Measurements from ENCODE around the gene LRCH2. TPM values are rescaled to one million over a fixed set of nuclear protein-coding genes. Genes with fewer than 3 reads are reported as not detected.

The LRCH2 gene
- total and polyA plus RNA-seq, 2 of the 4 experiments (the other 2 are of a cell fraction), result 2.6 to 4.3 TPM

DNA sequence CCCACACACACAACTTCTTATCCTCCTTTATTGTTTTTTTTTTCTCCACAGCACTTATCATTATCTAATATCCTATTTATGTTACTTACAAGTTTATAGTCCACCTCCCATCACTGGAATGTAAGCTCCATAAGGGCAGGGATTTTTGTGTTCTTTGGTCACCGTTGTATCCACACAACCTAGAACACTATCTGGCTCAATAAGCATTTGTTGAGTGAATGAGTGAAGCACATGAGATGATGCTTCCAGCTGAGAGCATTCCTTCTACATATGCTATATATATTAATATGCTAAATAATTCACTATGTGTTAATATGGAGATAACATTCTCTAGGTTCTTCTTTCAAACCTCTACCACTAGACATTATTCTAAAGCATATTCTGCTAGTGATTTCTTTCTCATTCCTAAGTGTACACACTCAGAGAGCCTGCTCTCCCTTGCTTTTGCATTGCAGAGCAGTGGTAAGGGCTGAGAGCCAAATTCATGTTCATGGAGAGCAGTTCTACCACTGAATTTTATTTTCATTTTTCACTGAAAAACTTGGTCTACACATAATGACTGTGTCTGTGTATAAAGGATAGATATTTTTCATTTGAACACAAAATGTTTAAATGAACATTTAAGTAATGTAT, 35.3 kb upstream of the LRCH2 start:
- POLR2A ChIA-PET (ENCODE audit: unreplicated experiment), result no interaction called here
- CTCF ChIA-PET, result no interaction called here

More for the DNA sequence above, 35.3 kb upstream of the LRCH2 start:
- in situ Hi-C loops (cut with MboI; ENCODE audit: low sequenced_read_pairs) (no loop called here), intact Hi-C loops (cut with micrococcal nuclease) (no loop called here), dilution Hi-C loops (cut with HindIII; ENCODE audit: low sequenced_read_pairs, unreplicated experiment) (no loop called here)
- Histone ChIP-seq H4K91ac (ENCODE audit: insufficient read depth, low read depth, low read length) (no peak overlapping the region), H3K23ac (ENCODE audit: low read depth, low read length) (no peak overlapping the region), H2BK20ac (ENCODE audit: low read depth, low read length) (no peak overlapping the region), H3K9ac (ENCODE audit: low read depth, low read length) (no peak overlapping the region), H3K36me3 (ENCODE audit: control insufficient read depth, insufficient read depth, low read length) (no peaks in the 10 kb centered on the region), H3K9me1 (ENCODE audit: insufficient read depth, low read length) (no peaks in the 10 kb centered on the region), H3K4ac (ENCODE audit: low read depth, low read length) (no peak overlapping the region), H4K5ac (ENCODE audit: low read depth, low read length) (no peak overlapping the region), H4K20me1 (ENCODE audit: insufficient read depth, low read length) (no peaks in the 10 kb centered on the region), H3K27ac (ENCODE audit: insufficient read depth, low read length) (no peak overlapping the region), H3K27me3 (ENCODE audit: control insufficient read depth, insufficient read depth, low read length) (peaks cover 5% of the 10 kb centered on the region), H3K4me1 (ENCODE audit: control insufficient read depth, insufficient read depth, low read length) (no peaks in the 10 kb centered on the region), H2BK120ac (ENCODE audit: low read depth, low read length) (no peak overlapping the region), H3K18ac (ENCODE audit: low read depth, low read length) (no peak overlapping the region), H2BK5ac (ENCODE audit: low read depth, low read length, poor library complexity, severe bottlenecking) (no peak overlapping the region), H2BK15ac (ENCODE audit: low read depth, low read length) (no peak overlapping the region), H2AK9ac (replicated peaks; ENCODE audit: low read depth, low read length, poor library complexity) (no peak overlapping the region), H3K4me3 (ENCODE audit: insufficient read depth, low read depth, low read length) (no peak overlapping the region), H3K56ac (ENCODE audit: extremely low read depth, insufficient read depth, low read length) (no peak overlapping the region), H3K14ac (replicated peaks; ENCODE audit: low read depth, low read length) (no peak overlapping the region), H3K4me2 (ENCODE audit: low read depth, low read length) (no peak overlapping the region), H3K79me1 (ENCODE audit: low read depth in 1 of 2, low read length in 2 of 2) (no peaks in the 10 kb centered on the region), H2AFZ (replicated peaks; ENCODE audit: low read length, poor library complexity) (no peak overlapping the region), H3K9me3 (ENCODE audit: control insufficient read depth, insufficient read depth, low read length) (no peaks in the 10 kb centered on the region), H4K8ac (ENCODE audit: low read depth in 2 of 2, low read length in 2 of 2) (no peak overlapping the region), H2AK5ac (ENCODE audit: low read depth, low read length) (no peak overlapping the region)
- TF ChIP-seq NFE2L2 (IDR thresholded peaks at IDR 0.05; ENCODE audit: low read depth, low read length) (no peak), FOS (IDR thresholded peaks at IDR 0.05; ENCODE audit: low read depth, low read length) (no peak), RAD21 (IDR thresholded peaks at IDR 0.05; ENCODE audit: low read length) (no peak), RCOR1 (IDR thresholded peaks at IDR 0.05; ENCODE audit: insufficient replicate concordance, low read length) (no peak)
- TF ChIP-seq, protein P1, sequence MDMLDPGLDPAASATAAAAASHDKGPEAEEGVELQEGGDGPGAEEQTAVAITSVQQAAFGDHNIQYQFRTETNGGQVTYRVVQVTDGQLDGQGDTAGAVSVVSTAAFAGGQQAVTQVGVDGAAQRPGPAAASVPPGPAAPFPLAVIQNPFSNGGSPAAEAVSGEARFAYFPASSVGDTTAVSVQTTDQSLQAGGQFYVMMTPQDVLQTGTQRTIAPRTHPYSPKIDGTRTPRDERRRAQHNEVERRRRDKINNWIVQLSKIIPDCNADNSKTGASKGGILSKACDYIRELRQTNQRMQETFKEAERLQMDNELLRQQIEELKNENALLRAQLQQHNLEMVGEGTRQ (IDR thresholded peaks at IDR 0.05; ENCODE audit: low read depth, low read length), result no peak
- TF ChIP-seq, protein P2, sequence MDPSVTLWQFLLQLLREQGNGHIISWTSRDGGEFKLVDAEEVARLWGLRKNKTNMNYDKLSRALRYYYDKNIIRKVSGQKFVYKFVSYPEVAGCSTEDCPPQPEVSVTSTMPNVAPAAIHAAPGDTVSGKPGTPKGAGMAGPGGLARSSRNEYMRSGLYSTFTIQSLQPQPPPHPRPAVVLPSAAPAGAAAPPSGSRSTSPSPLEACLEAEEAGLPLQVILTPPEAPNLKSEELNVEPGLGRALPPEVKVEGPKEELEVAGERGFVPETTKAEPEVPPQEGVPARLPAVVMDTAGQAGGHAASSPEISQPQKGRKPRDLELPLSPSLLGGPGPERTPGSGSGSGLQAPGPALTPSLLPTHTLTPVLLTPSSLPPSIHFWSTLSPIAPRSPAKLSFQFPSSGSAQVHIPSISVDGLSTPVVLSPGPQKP (IDR thresholded peaks at IDR 0.05; ENCODE audit: borderline replicate concordance, low read depth, low read length), result no peak
- BruUV-seq (replicated peaks), result no TSS peak
- no CpG with 5 or more reads among the region's 1 CpG for WGBS, 2 experiments (ENCODE audit: extremely low coverage in 2 of 2, insufficient read length in 1 of 2)
- no peak for DNase-seq
- ATAC-seq (ENCODE audit: low read depth), result no peak
